GM12878 (cell line): ENCODE data around the gene TRPM1. TPM values are rescaled to one million over a fixed set of nuclear protein-coding genes. Genes with fewer than 3 reads are reported as not detected.

ENCODE experiments used
- ATAC-seq: fragments of 200-7000 bp; cut with Tn5 transposase; 3 replicates; pipeline ENCODE4 v1.9.1; 2020; ENCODE audit warnings: mild to moderate bottlenecking, moderate library complexity
- BruUV-seq: library from RNA; stranded (reverse); fragments of 400-500 nt; replicated peaks from 2 replicates; lab custom pipeline; 2021; lab: Mats Ljungman, UMichigan
- CTCF ChIA-PET: fragments of 300-600 bp; sonication (Branson Sonifier 250); formaldehyde crosslinking; extraction: SDS; loops from one replicate; lab custom pipeline; 2021; ENCODE audit warnings: inconsistent platforms; lab: Yijun Ruan, JAX
- POLR2A ChIA-PET: fragments of 350-600 bp; formaldehyde crosslinking; extraction: SDS; loops from one replicate; lab custom pipeline; 2021; ENCODE audit warnings: inconsistent platforms; lab: Charles Lee
- RAD21 ChIA-PET: fragments of 300-600 bp; sonication (Branson Sonifier 250); formaldehyde crosslinking; loops from one replicate; lab custom pipeline; 2023; ENCODE audit warnings: antibody characterized with exemption; ENCODE audit not compliant: unreplicated experiment; lab: Charles Lee
- SMC1A ChIA-PET: fragments of 300-600 bp; sonication (Branson Sonifier 250); formaldehyde crosslinking; loops from one replicate; lab custom pipeline; 2023; ENCODE audit not compliant: unreplicated experiment, uncharacterized antibody; lab: Charles Lee
- DNase-seq: peaks from one replicate; pipeline ENCODE4 v3.0.0-alpha.2; 2011; ENCODE audit warnings: low read depth, low spot score
- FAIRE-seq: peaks from 3 replicates; lab custom pipeline; 2011; peaks lifted over from hg19 to GRCh38; lab: Jason Lieb, UNC
- H2AFZ ChIP-seq: 2 replicates; pipeline ENCODE4 v1.6.0; 2011; ENCODE audit warnings: low read depth, low read length, control low read depth; ENCODE audit not compliant: control insufficient read depth
- H3K27ac ChIP-seq: 2 replicates; pipeline ENCODE4 v1.5.1; 2011; ENCODE audit warnings: control low read depth; ENCODE audit not compliant: control insufficient read depth, insufficient read depth
- H3K27me3 ChIP-seq, 2 experiments: replicated peaks in 1 of 2; 2 replicates each; pipeline versions ENCODE4 v1.6.0 to v1.6.1; 2011; ENCODE audit warnings: low read length in 1 of 2; ENCODE audit not compliant: control insufficient read depth in 2 of 2, insufficient read depth in 2 of 2
- H3K36me3 ChIP-seq, 2 experiments: 2 replicates each; pipeline ENCODE4 v1.5.1; 2011; ENCODE audit warnings: low read length in 1 of 2; ENCODE audit not compliant: control insufficient read depth in 2 of 2, insufficient read depth in 2 of 2
- H3K4me1 ChIP-seq: 2 replicates; pipeline ENCODE4 v1.6.1; 2011; ENCODE audit warnings: mild to moderate bottlenecking, low read length, moderate library complexity, mixed read lengths; ENCODE audit not compliant: control insufficient read depth, insufficient read depth
- H3K4me2 ChIP-seq: 2 replicates; pipeline ENCODE4 v1.6.0; 2011; ENCODE audit warnings: control low read depth; ENCODE audit not compliant: control insufficient read depth, insufficient read depth
- H3K4me3 ChIP-seq: fragments of 200-600 bp; sonication (generic); 2 replicates; pipeline ENCODE4 v1.5.1; 2016
- H3K79me2 ChIP-seq: 2 replicates; pipeline ENCODE4 v1.6.0; 2011; ENCODE audit warnings: low read length; ENCODE audit not compliant: control insufficient read depth, insufficient read depth
- H3K9ac ChIP-seq: 2 replicates; pipeline ENCODE4 v1.8.0; 2011; ENCODE audit warnings: low read length, control low read depth, mixed read lengths; ENCODE audit not compliant: control insufficient read depth, insufficient read depth
- H3K9me3 ChIP-seq: replicated peaks from 3 replicates; pipeline ENCODE4 v1.5.1; 2011; ENCODE audit warnings: mild to moderate bottlenecking, low read length; ENCODE audit not compliant: control insufficient read depth, insufficient read depth
- H4K20me1 ChIP-seq: 2 replicates; pipeline ENCODE4 v1.6.0; 2011; ENCODE audit not compliant: control insufficient read depth, insufficient read depth
- ATF7 ChIP-seq: fragments of 450-650 bp; IDR thresholded peaks from 2 replicates; pipeline ENCODE4 v1.6.1; 2016; ENCODE audit warnings: low read depth, mild to moderate bottlenecking
- CBX5 ChIP-seq: sonication (generic); IDR thresholded peaks from 2 replicates; pipeline ENCODE4 v1.6.1; 2016; ENCODE audit warnings: low read depth, moderate library complexity, mild to moderate bottlenecking, inconsistent platforms
- CHD1 ChIP-seq: IDR thresholded peaks from 2 replicates; pipeline ENCODE4 v1.6.1; 2012; ENCODE audit warnings: low read depth, low read length, improper control_type of control experiment
- EED ChIP-seq: sonication (generic); IDR thresholded peaks from 2 replicates; pipeline ENCODE4 v1.6.1; 2016; ENCODE audit warnings: antibody characterized with exemption, low read depth
- FOXM1 ChIP-seq: IDR thresholded peaks from 2 replicates; pipeline ENCODE4 v1.6.1; 2012; ENCODE audit warnings: low read depth, mild to moderate bottlenecking, inconsistent platforms, low read length, moderate library complexity
- HCFC1 ChIP-seq: fragments of 150-350 bp; IDR thresholded peaks from 2 replicates; pipeline ENCODE4 v1.6.1; 2014; ENCODE audit warnings: low read length
- HDAC6 ChIP-seq: fragments of 200-600 bp; sonication (generic); IDR thresholded peaks from one replicate; pipeline ENCODE4 v1.8.0; 2017; ENCODE audit warnings: antibody characterized with exemption; ENCODE audit not compliant: unreplicated experiment
- HDGF ChIP-seq: fragments of 450-650 bp; IDR thresholded peaks from 2 replicates; pipeline ENCODE4 v1.6.1; 2016; ENCODE audit warnings: antibody characterized with exemption
- NBN ChIP-seq: fragments of 450-650 bp; IDR thresholded peaks from 2 replicates; pipeline ENCODE4 v1.6.1; 2016
- NFYA ChIP-seq: IDR thresholded peaks from 2 replicates; pipeline ENCODE4 v1.6.1; 2011; ENCODE audit warnings: low read depth, mild to moderate bottlenecking, low read length, improper control_type of control experiment, borderline replicate concordance
- PBX3 ChIP-seq: IDR thresholded peaks from 2 replicates; pipeline ENCODE4 v1.6.1; 2011; ENCODE audit warnings: mild to moderate bottlenecking, low read depth, low read length, moderate library complexity; ENCODE audit not compliant: insufficient replicate concordance
- PML ChIP-seq: IDR thresholded peaks from 2 replicates; pipeline ENCODE4 v1.6.1; 2012; ENCODE audit warnings: low read length, inconsistent platforms
- RCOR1 ChIP-seq: conservative IDR thresholded peaks from 2 replicates; pipeline ENCODE4 v1.6.1; 2012; ENCODE audit warnings: low read depth, low read length, improper control_type of control experiment
- SIX5 ChIP-seq: IDR thresholded peaks from 2 replicates; pipeline ENCODE4 v1.6.1; 2011; ENCODE audit warnings: mild to moderate bottlenecking, low read depth, low read length, moderate library complexity; ENCODE audit not compliant: severe bottlenecking
- SMAD1 ChIP-seq: fragments of 450-650 bp; IDR thresholded peaks from 2 replicates; pipeline ENCODE4 v1.6.1; 2018; ENCODE audit warnings: mild to moderate bottlenecking, low read depth; ENCODE audit not compliant: partially characterized antibody
- SPI1 ChIP-seq: IDR thresholded peaks from 2 replicates; pipeline ENCODE4 v1.6.1; 2011; ENCODE audit warnings: low read depth, mild to moderate bottlenecking, low read length, moderate library complexity, borderline replicate concordance; ENCODE audit not compliant: insufficient read depth
- SRF ChIP-seq, 2 experiments: IDR thresholded peaks; 2 replicates each; pipeline ENCODE4 v1.6.1; 2011; ENCODE audit warnings: low read depth in 2 of 2, low read length in 2 of 2, mild to moderate bottlenecking in 1 of 2, moderate library complexity in 1 of 2
- TCF7 ChIP-seq: IDR thresholded peaks from 2 replicates; pipeline ENCODE4 v1.6.1; 2014; ENCODE audit warnings: antibody characterized with exemption, borderline replicate concordance
- YY1 ChIP-seq: IDR thresholded peaks from 2 replicates; pipeline ENCODE4 v1.6.1; 2011; ENCODE audit warnings: low read depth, mild to moderate bottlenecking, low read length
- WGBS: methylation state at CpG from one replicate; pipeline ENCODE4 v1.1.6; 2016; ENCODE audit warnings: low lambda C conversion rate; ENCODE audit not compliant: insufficient replicate concordance, insufficient coverage; ENCODE audit errors: missing lambda C conversion rate; 5-methylcytosine and 5-hydroxymethylcytosine counted together
- in situ Hi-C: fragments of 300-500 bp; cut with MboI; formaldehyde crosslinking; loops from 9 replicates; pipeline ENCODE4 v1.14.3; 2018; ENCODE audit warnings: mixed read lengths
- intact Hi-C: fragments of 100-400 bp; cut with micrococcal nuclease; formaldehyde crosslinking; loops from one replicate; pipeline ENCODE4 v1.14.2; 2022; ENCODE audit not compliant: unreplicated experiment
- polyA plus RNA-seq, 11 experiments: library from polyadenylated mRNA; depleted of rRNA in 4 of 11; unstranded in 6 of 11; stranded (reverse) in 5 of 11; fragments of >200 nt; fragmentation: Nextera tagmentation in 4 of 11; fragmentation: Illumina TruSeq in 1 of 11; extraction: Ambion mirVana in 4 of 11; extraction: Trizol in 1 of 11; gene quantifications; 1 replicate in 1 of 11; 2 replicates in 10 of 11; pipeline versions ENCODE4 v1.2.1 to v1.2.3, GENCODE V29; 2011 to 2016; ENCODE audit warnings: inconsistent platforms in 2 of 11, missing spikeins in 2 of 11, low read depth in 1 of 11
- total RNA-seq, 4 experiments: library from RNA; depleted of rRNA in 3 of 4; stranded (reverse); fragments of >200 nt in 3 of 4; fragmentation: Illumina TruSeq in 1 of 4; extraction: Trizol in 1 of 4; gene quantifications; 2 replicates each; pipeline versions ENCODE4 v1.2.1 to v1.2.3, GENCODE V29; 2013 to 2021
- TF ChIP-seq, protein P1 (sequence below): fragments of 450-650 bp; conservative IDR thresholded peaks from 2 replicates; pipeline ENCODE4 v1.6.1; 2017; ENCODE audit warnings: mild to moderate bottlenecking, moderate library complexity
- TF ChIP-seq, protein P2 (sequence below): fragments of 450-650 bp; IDR thresholded peaks from 2 replicates; pipeline ENCODE4 v1.6.1; 2016; ENCODE audit warnings: mild to moderate bottlenecking

Gene TRPM1
- total and polyA plus RNA-seq, 10 of the 15 experiments (the other 5 are each of a cell fraction or from before 2014, with no cell fraction given), result 0.01 to 0.10 (median 0.05) TPM; not detected in 4

GRCh38 chr15:30990446-30991254 is 110.9 kb downstream of the TRPM1 start:
- FAIRE-seq (peak; percentile 35), DNase-seq (no peak), ATAC-seq (no peak; the same call in 1 of the 3 replicates)
- Histone ChIP-seq H3K4me3 (peak overlapping the region; percentile 99), H3K9ac (peak overlapping the region; percentile 92), H3K27me3 (no peaks in the 10 kb centered on the region), H3K4me1 (peaks cover 8% of the 10 kb centered on the region), H3K79me2 (peaks cover 13% of the 10 kb centered on the region), H3K27ac (peak overlapping the region; percentile 78), H3K9me3 (no peaks in the 10 kb centered on the region), H2AFZ (peak overlapping the region; percentile 91), H3K36me3 (peaks cover 0 to 6% of the 10 kb centered on the region in 2 experiments; a peak in 1 of 4 replicates), H3K4me2 (peak overlapping the region; percentile 95), H4K20me1 (no peaks in the 10 kb centered on the region)
- in situ Hi-C loops (no loop called here), intact Hi-C loops (loop anchor here (1.0 to 5.0 kb wide), 2 partner anchors 14 to 88 kb away; partner anchors contain the start of gene FAN1)
- SMC1A ChIA-PET, result interaction anchor here (1.1 to 1.7 kb wide), 3 partner anchors 13 to 23 kb away, joined by 3 to 5 read pairs (median 4); no protein-coding TSS in a partner anchor
- no TSS peak for BruUV-seq
- RAD21 ChIA-PET, result interaction anchor here (1.5 to 2.6 kb wide), 2 partner anchors 23 to 89 kb away, joined by 3 to 13 read pairs; no protein-coding TSS in a partner anchor
- CTCF ChIA-PET, result interaction anchor here (0.8 to 1.4 kb wide), 3 partner anchors 9 to 139 kb away, joined by 3 read pairs; no protein-coding TSS in a partner anchor
- WGBS, result 2% methylated on average over 24 of the region's 24 CpGs
- POLR2A ChIA-PET, result interaction anchor here (1.3 kb wide), 1 partner anchor 14 kb away, joined by 4 read pairs; no protein-coding TSS in a partner anchor
- TF ChIP-seq PML (no peak), NBN (peak; percentile 12; the same call in 1 of the 2 replicates), HDAC6 (no peak), PBX3 (no peak), CHD1 (no peak), ATF7 (peak; percentile 57; the same call in 1 of the 2 replicates), FOXM1 (no peak), SRF (IDR thresholded peaks at IDR 0.05; ENCODE audit: low read depth in 2 of 2, low read length in 2 of 2) (no peak), TCF7 (no peak), HDGF (no peak), CBX5 (no peak), SIX5 (no peak), YY1 (no peak), SMAD1 (no peak), NFYA (no peak), EED (no peak), HCFC1 (no peak), RCOR1 (no peak), SPI1 (no peak)
- TF ChIP-seq, protein P1, sequence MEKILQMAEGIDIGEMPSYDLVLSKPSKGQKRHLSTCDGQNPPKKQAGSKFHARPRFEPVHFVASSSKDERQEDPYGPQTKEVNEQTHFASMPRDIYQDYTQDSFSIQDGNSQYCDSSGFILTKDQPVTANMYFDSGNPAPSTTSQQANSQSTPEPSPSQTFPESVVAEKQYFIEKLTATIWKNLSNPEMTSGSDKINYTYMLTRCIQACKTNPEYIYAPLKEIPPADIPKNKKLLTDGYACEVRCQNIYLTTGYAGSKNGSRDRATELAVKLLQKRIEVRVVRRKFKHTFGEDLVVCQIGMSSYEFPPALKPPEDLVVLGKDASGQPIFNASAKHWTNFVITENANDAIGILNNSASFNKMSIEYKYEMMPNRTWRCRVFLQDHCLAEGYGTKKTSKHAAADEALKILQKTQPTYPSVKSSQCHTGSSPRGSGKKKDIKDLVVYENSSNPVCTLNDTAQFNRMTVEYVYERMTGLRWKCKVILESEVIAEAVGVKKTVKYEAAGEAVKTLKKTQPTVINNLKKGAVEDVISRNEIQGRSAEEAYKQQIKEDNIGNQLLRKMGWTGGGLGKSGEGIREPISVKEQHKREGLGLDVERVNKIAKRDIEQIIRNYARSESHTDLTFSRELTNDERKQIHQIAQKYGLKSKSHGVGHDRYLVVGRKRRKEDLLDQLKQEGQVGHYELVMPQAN, result no peak
- TF ChIP-seq, protein P2, sequence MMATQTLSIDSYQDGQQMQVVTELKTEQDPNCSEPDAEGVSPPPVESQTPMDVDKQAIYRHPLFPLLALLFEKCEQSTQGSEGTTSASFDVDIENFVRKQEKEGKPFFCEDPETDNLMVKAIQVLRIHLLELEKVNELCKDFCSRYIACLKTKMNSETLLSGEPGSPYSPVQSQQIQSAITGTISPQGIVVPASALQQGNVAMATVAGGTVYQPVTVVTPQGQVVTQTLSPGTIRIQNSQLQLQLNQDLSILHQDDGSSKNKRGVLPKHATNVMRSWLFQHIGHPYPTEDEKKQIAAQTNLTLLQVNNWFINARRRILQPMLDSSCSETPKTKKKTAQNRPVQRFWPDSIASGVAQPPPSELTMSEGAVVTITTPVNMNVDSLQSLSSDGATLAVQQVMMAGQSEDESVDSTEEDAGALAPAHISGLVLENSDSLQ, result peak; percentile 23; the same call in 1 of the 2 replicates
